Heart left ventricle (tissue), 16 donors: ENCODE measurements around the gene KRT73. TPM values are rescaled to one million over a fixed set of nuclear protein-coding genes. Genes with fewer than 3 reads are reported as not detected.

ENCODE experiments used
- ATAC-seq, 4 donors: fragments of 200-7000 bp; cut with Tn5 transposase; one replicate each; pipeline ENCODE4 v1.9.1; 2020 to 2022; ENCODE audit warnings: moderate library complexity in 4 of 4, mild to moderate bottlenecking in 3 of 4, moderate number of reproducible peaks in 1 of 4
- DNase-seq, 5 donors: peaks; one replicate each; pipeline ENCODE4 v3.0.0-alpha.2; 2020
- H3K27ac ChIP-seq, 12 donors: fragments of 200-600 bp; sonication (generic) in 4 of 12; one replicate each; pipeline versions ENCODE4 v1.5.0 to v1.8.0; 2016 to 2022; ENCODE audit warnings: mild to moderate bottlenecking in 2 of 12
- H3K27me3 ChIP-seq, 9 donors: fragments of 200-600 bp; sonication (generic) in 2 of 9; one replicate each; pipeline versions ENCODE4 v1.5.1 to v1.8.0; 2016 to 2022; ENCODE audit warnings: mild to moderate bottlenecking in 3 of 9
- H3K36me3 ChIP-seq, 9 donors: fragments of 200-600 bp; sonication (generic) in 2 of 9; one replicate each; pipeline versions ENCODE4 v1.5.0 to v1.8.0; 2018 to 2022; ENCODE audit warnings: mild to moderate bottlenecking in 2 of 9
- H3K4me1 ChIP-seq, 12 donors: fragments of 200-600 bp; sonication (generic) in 4 of 12; one replicate each; pipeline versions ENCODE4 v1.5.0 to v1.8.0; 2016 to 2022; ENCODE audit warnings: mild to moderate bottlenecking in 3 of 12
- H3K4me3 ChIP-seq, 12 donors: fragments of 200-600 bp; sonication (generic) in 4 of 12; one replicate each; pipeline versions ENCODE4 v1.5.0 to v1.8.0; 2017 to 2022; ENCODE audit warnings: mild to moderate bottlenecking in 9 of 12, moderate library complexity in 4 of 12
- H3K9me3 ChIP-seq, 12 donors: fragments of 200-600 bp; sonication (generic) in 4 of 12; one replicate each; pipeline versions ENCODE4 v1.5.0 to v1.8.0; 2016 to 2022; ENCODE audit warnings: mild to moderate bottlenecking in 1 of 12
- CTCF ChIP-seq, 12 donors: fragments of 200-600 bp; sonication (generic) in 4 of 12; IDR thresholded peaks; one replicate each; pipeline versions ENCODE4 v1.5.0 to v1.8.0; 2018 to 2022; ENCODE audit warnings: antibody characterized with exemption in 12 of 12, mild to moderate bottlenecking in 5 of 12
- POLR2A ChIP-seq, 2 donors: fragments of 450-650 bp; IDR thresholded peaks; one replicate each; pipeline ENCODE4 v1.6.1; 2017; ENCODE audit warnings: antibody characterized with exemption in 2 of 2, mild to moderate bottlenecking in 2 of 2, moderate library complexity in 2 of 2
- WGBS, 4 donors: extraction: QIAGEN DNeasy Blood & Tissue Kit in 2 of 4; methylation state at CpG; one replicate each; pipeline versions ENCODE4 v1.1.5 to v1.1.7; 2013 to 2018; 5-methylcytosine and 5-hydroxymethylcytosine counted together
- intact Hi-C, 10 donors: fragments of 100-400 bp; cut with DNase I; formaldehyde crosslinking; loops; one replicate each; pipeline versions ENCODE4 v1.11.1 to v1.14.2; 2022
- polyA plus RNA-seq, 2 donors: library from polyadenylated mRNA; stranded (reverse); fragments of 200-250 nt; gene quantifications; one replicate each; pipeline ENCODE4 v1.2.3, GENCODE V29; 2013
- total RNA-seq, 9 donors: library from RNA; depleted of rRNA in 2 of 9; stranded (reverse); fragments of >200 nt in 2 of 9; fragmentation: NEBNext Ultra II Directional in 3 of 9; extraction: Animal tissue kit (Norgen Biotek cat#: 25700) in 3 of 9; gene quantifications; one replicate each; pipeline versions ENCODE4 v1.1.0 to v1.2.4, GENCODE V29; 2016 to 2023
- donor health status: ischemic (EF 13 %, LVEDD 7.1; RV severe dilation, severe dysfunction).
- donor health status: healthy with polysubstance abuse.
- donor health status: DM: no; HTN: yes; CAD: no.
- donor health status: DM: no; HTN: no; CAD: no.
- donor health status: ischemic (EF 25% LVEDD 6.9; RV normal size, moderate dysfunction).
- donor health status: ischemic (EF 25% LVEDD 5.7; RV mildly dilated, moderate dysfunction).
- donor health status: healthy.
- donor health status: DM: yes; HTN: yes; CAD: no.
- donor health status: ischemic (EF 35%, LVEDD 5.7; RV mildly dilated, moderate dysfunction).
- donor health status: nonischemic (EF 11% LVEDD 7.7; RV severe dilation, severe dysfunction).
- donor health status: DM: yes; HTN: yes; CAD: no.
- donor health status: PGD.
- donor health status: ischemic (EF 29% LVEDD 5.4; RV normal size, mild dysfunction).
- donor health status: nonischemic (EF 23%, LVEDD 6.1; RV moderate dilation, normal function).

KRT73 gene
- total and polyA plus RNA-seq, 11 donors, result not detected

- intact Hi-C loops, result no loop called here
- 48 to 78% (median 65%) methylated on average over 3 of the region's 3 CpGs for WGBS, 4 donors
Measured at GRCh38 chr12:52561880-52562449, 56.4 kb downstream of the KRT73 start.

GRCh38 chr12:52559979-52560378, 58.4 kb downstream of the KRT73 start:
- no peaks in the 10 kb centered on the region for H3K4me1 ChIP-seq
- no peak overlapping the region for H3K27ac ChIP-seq
- H3K4me3 ChIP-seq, result no peak overlapping the region
- no peaks in the 10 kb centered on the region for H3K9me3 ChIP-seq
- intact Hi-C loops, result no loop called here
- DNase-seq (no peak), ATAC-seq (no peak)
- peaks cover 0 to 15% (median 0%) of the 10 kb centered on the region in 9 donors for H3K27me3 ChIP-seq
- no peaks in the 10 kb centered on the region for H3K36me3 ChIP-seq
- WGBS, 4 donors, result 78 to 91% (median 81%) methylated on average over 4 of the region's 4 CpGs
- TF ChIP-seq CTCF (IDR thresholded peaks at IDR 0.05) (no peak), POLR2A (IDR thresholded peaks at IDR 0.05) (no peak)

More at GRCh38 chr12:52561880-52562449, 56.4 kb downstream of the KRT73 start:
- Histone ChIP-seq H3K9me3 (no peaks in the 10 kb centered on the region), H3K4me1 (peaks cover 0 to 9% (median 0%) of the 10 kb centered on the region in 12 donors), H3K4me3 (no peak overlapping the region), H3K36me3 (no peaks in the 10 kb centered on the region), H3K27me3 (peaks cover 0 to 15% (median 0%) of the 10 kb centered on the region in 9 donors), H3K27ac (no peak overlapping the region)
- ATAC-seq, result no peak
- TF ChIP-seq POLR2A (IDR thresholded peaks at IDR 0.05), result no peak
- TF ChIP-seq CTCF (IDR thresholded peaks at IDR 0.05), result no peak
- DNase-seq, result no peak

GRCh38 chr12:52558781-52559445, 59.4 kb downstream of the KRT73 start:
- H3K9me3 ChIP-seq, result no peaks in the 10 kb centered on the region
- H3K27me3 ChIP-seq, result peaks cover 0 to 15% (median 0%) of the 10 kb centered on the region in 9 donors
- H3K36me3 ChIP-seq, result no peaks in the 10 kb centered on the region
- no peak for TF ChIP-seq POLR2A (IDR thresholded peaks at IDR 0.05)
- no peak for TF ChIP-seq CTCF (IDR thresholded peaks at IDR 0.05)
- 76 to 84% (median 81%) methylated on average over 8 of the region's 8 CpGs for WGBS, 4 donors
- no peak overlapping the region for H3K4me3 ChIP-seq
- no peak overlapping the region for H3K27ac ChIP-seq
- ATAC-seq (no peak), DNase-seq (no peak)
- intact Hi-C loops, result no loop called here
- no peaks in the 10 kb centered on the region for H3K4me1 ChIP-seq

Other genes starting within 250 kb of the KRT73 start
- not detected for gene KRT84, start 232.9 kb downstream of the KRT73 start, total RNA-seq
- not detected for gene KRT84, start 232.9 kb downstream of the KRT73 start, polyA plus RNA-seq
- not detected for gene KRT82, start 212.2 kb downstream of the KRT73 start, total RNA-seq
- not detected for gene KRT82, start 212.2 kb downstream of the KRT73 start, polyA plus RNA-seq
- gene KRT75, start 184.2 kb downstream of the KRT73 start, total RNA-seq, result not detected
- not detected for gene KRT75, start 184.2 kb downstream of the KRT73 start, polyA plus RNA-seq
- gene KRT6B, start 166.4 kb downstream of the KRT73 start, total RNA-seq, result not detected
- not detected for gene KRT6B, start 166.4 kb downstream of the KRT73 start, polyA plus RNA-seq
- not detected for gene KRT6C, start 144.8 kb downstream of the KRT73 start, total RNA-seq
- not detected for gene KRT6C, start 144.8 kb downstream of the KRT73 start, polyA plus RNA-seq
- gene KRT6A, start 125.3 kb downstream of the KRT73 start, total RNA-seq, result under 1 TPM in 1 of 9 donors, not detected in 8; 0.11 TPM
- gene KRT6A, start 125.3 kb downstream of the KRT73 start, polyA plus RNA-seq, result under 1 TPM in 1 of 2 donors, not detected in 1; 0.03 TPM
- 1 to 10 TPM in 1 of 9 donors, not detected in 8; 3.4 TPM for gene KRT5, start 98.2 kb downstream of the KRT73 start, total RNA-seq
- gene KRT5, start 98.2 kb downstream of the KRT73 start, polyA plus RNA-seq, result under 1 TPM in 1 of 2 donors, not detected in 1; 0.40 TPM
- gene KRT71, start 65.4 kb downstream of the KRT73 start, total RNA-seq, result not detected
- not detected for gene KRT71, start 65.4 kb downstream of the KRT73 start, polyA plus RNA-seq
- not detected for gene KRT74, start 44.7 kb downstream of the KRT73 start, total RNA-seq
- gene KRT74, start 44.7 kb downstream of the KRT73 start, polyA plus RNA-seq, result not detected
- gene KRT72, start 17.1 kb downstream of the KRT73 start, total RNA-seq, result not detected
- not detected for gene KRT72, start 17.1 kb downstream of the KRT73 start, polyA plus RNA-seq
- not detected for gene KRT2, start 33.7 kb upstream of the KRT73 start, total RNA-seq
- not detected for gene KRT2, start 33.7 kb upstream of the KRT73 start, polyA plus RNA-seq
- under 1 TPM in 1 of 9 donors, not detected in 8; 0.35 TPM for gene KRT1, start 61.8 kb upstream of the KRT73 start, total RNA-seq
- gene KRT1, start 61.8 kb upstream of the KRT73 start, polyA plus RNA-seq, result not detected
- gene KRT77, start 85.0 kb upstream of the KRT73 start, total RNA-seq, result not detected
- gene KRT77, start 85.0 kb upstream of the KRT73 start, polyA plus RNA-seq, result not detected
- not detected for gene KRT76, start 158.8 kb upstream of the KRT73 start, total RNA-seq
- gene KRT76, start 158.8 kb upstream of the KRT73 start, polyA plus RNA-seq, result not detected
- gene KRT3, start 177.6 kb upstream of the KRT73 start, total RNA-seq, result not detected
- not detected for gene KRT3, start 177.6 kb upstream of the KRT73 start, polyA plus RNA-seq
- gene KRT4, start 195.6 kb upstream of the KRT73 start, total RNA-seq, result not detected
- gene KRT4, start 195.6 kb upstream of the KRT73 start, polyA plus RNA-seq, result under 1 TPM in 1 of 2 donors, not detected in 1; 0.51 TPM
- gene KRT79, start 215.8 kb upstream of the KRT73 start, total RNA-seq, result not detected
- gene KRT79, start 215.8 kb upstream of the KRT73 start, polyA plus RNA-seq, result under 1 TPM in 1 of 2 donors, not detected in 1; 0.24 TPM
- not detected for gene KRT78, start 230.4 kb upstream of the KRT73 start, total RNA-seq
- under 1 TPM in 1 of 2 donors, not detected in 1; 0.14 TPM for gene KRT78, start 230.4 kb upstream of the KRT73 start, polyA plus RNA-seq